OCI-LY1 (cell line): ENCODE measurements around the gene DEPDC1B.

Experiments used
- H2AFZ ChIP-seq: fragments of 200-600 bp; sonication (generic), shearing (Covaris generic); 2 replicates; pipeline ENCODE4 v1.6.0; 2014; ENCODE audit warnings: antibody characterized with exemption, mild to moderate bottlenecking, low read length
- H3F3A ChIP-seq: fragments of 200-600 bp; sonication (generic), shearing (Covaris generic); 2 replicates; pipeline ENCODE4 v1.6.0; 2014; ENCODE audit warnings: mild to moderate bottlenecking, antibody characterized with exemption, low read length, moderate library complexity; ENCODE audit not compliant: insufficient read depth
- H3K27ac ChIP-seq: fragments of 200-600 bp; sonication (generic); 2 replicates; pipeline ENCODE4 v1.5.1; 2014; ENCODE audit warnings: low read length, mixed run types, mild to moderate bottlenecking, low read depth; ENCODE audit not compliant: poor library complexity, severe bottlenecking
- H3K27me3 ChIP-seq: fragments of 200-600 bp; sonication (generic); 2 replicates; pipeline ENCODE4 v1.6.0; 2014; ENCODE audit warnings: antibody characterized with exemption, mild to moderate bottlenecking, low read length, moderate library complexity; ENCODE audit not compliant: insufficient read depth
- H3K36me3 ChIP-seq: fragments of 200-600 bp; sonication (generic); 2 replicates; pipeline ENCODE4 v1.6.1; 2014; ENCODE audit warnings: mild to moderate bottlenecking, antibody characterized with exemption, low read length, moderate library complexity, mixed read lengths; ENCODE audit not compliant: insufficient read depth
- H3K4me1 ChIP-seq: fragments of 200-600 bp; sonication (generic); 2 replicates; pipeline ENCODE4 v1.5.1; 2014; ENCODE audit warnings: mild to moderate bottlenecking, low read length, moderate library complexity; ENCODE audit not compliant: insufficient read depth, severe bottlenecking
- H3K4me2 ChIP-seq: fragments of 200-600 bp; sonication (generic), shearing (Covaris generic); 2 replicates; pipeline ENCODE4 v1.6.1; 2014; ENCODE audit warnings: low read length
- H3K4me3 ChIP-seq: fragments of 200-600 bp; sonication (generic); 2 replicates; pipeline ENCODE4 v1.5.1; 2014; ENCODE audit warnings: low read length, low read depth, mild to moderate bottlenecking, mixed read lengths; ENCODE audit not compliant: poor library complexity, severe bottlenecking
- H3K79me2 ChIP-seq: fragments of 200-600 bp; shearing (Covaris generic); 2 replicates; pipeline ENCODE4 v1.6.1; 2016; ENCODE audit warnings: mixed run types, low read length, mixed read lengths; ENCODE audit not compliant: insufficient read depth
- H3K9ac ChIP-seq: fragments of 200-600 bp; sonication (generic), shearing (Covaris generic); 2 replicates; pipeline ENCODE4 v1.6.1; 2014; ENCODE audit warnings: mild to moderate bottlenecking, low read length, mixed read lengths
- H3K9me2 ChIP-seq: fragments of 200-600 bp; sonication (generic), shearing (Covaris generic); 2 replicates; pipeline ENCODE4 v1.6.1; 2014; ENCODE audit warnings: low read depth, mild to moderate bottlenecking, low read length, mixed read lengths
- H3K9me3 ChIP-seq: fragments of 200-600 bp; shearing (Covaris generic); 2 replicates; pipeline ENCODE4 v1.6.1; 2014; ENCODE audit warnings: low read length, mixed read lengths
- H4K20me1 ChIP-seq: fragments of 200-600 bp; sonication (generic), shearing (Covaris generic); 2 replicates; pipeline ENCODE4 v1.6.0; 2016; ENCODE audit warnings: mild to moderate bottlenecking, low read length; ENCODE audit not compliant: insufficient read depth
- CTCF ChIP-seq: fragments of 200-600 bp; sonication (generic), shearing (Covaris generic); IDR thresholded peaks from 2 replicates; pipeline ENCODE4 v1.5.1; 2017; ENCODE audit warnings: mild to moderate bottlenecking, antibody characterized with exemption, low read length, moderate library complexity, mixed read lengths
- EZH2 ChIP-seq: fragments of 200-600 bp; sonication (generic), shearing (Covaris generic); IDR thresholded peaks from 2 replicates; pipeline ENCODE4 v1.8.0; 2017; ENCODE audit warnings: borderline replicate concordance, mixed run types, mild to moderate bottlenecking, antibody characterized with exemption, low read length, moderate library complexity, mixed read lengths

The DEPDC1B gene

GRCh38 chr5:60727033-60727679, 27.2 kb upstream of the DEPDC1B start:
- Histone ChIP-seq H3K9me3 (no peaks in the 10 kb centered on the region), H3K79me2 (no peaks in the 10 kb centered on the region), H3K4me3 (no peak overlapping the region), H3F3A (no peaks in the 10 kb centered on the region), H3K9me2 (no peaks in the 10 kb centered on the region), H3K4me2 (no peak overlapping the region), H4K20me1 (no peaks in the 10 kb centered on the region), H2AFZ (no peak overlapping the region), H3K27ac (no peak overlapping the region), H3K36me3 (no peaks in the 10 kb centered on the region), H3K4me1 (no peaks in the 10 kb centered on the region), H3K9ac (no peak overlapping the region), H3K27me3 (no peaks in the 10 kb centered on the region)
- no peak for TF ChIP-seq CTCF
- TF ChIP-seq EZH2: no peak

GRCh38 chr5:60724126-60724525, 24.2 kb upstream of the DEPDC1B start:
- H3K9me3 ChIP-seq: no peaks in the 10 kb centered on the region
- H3K4me2 ChIP-seq: no peak overlapping the region
- H3K4me1 ChIP-seq: no peaks in the 10 kb centered on the region
- no peaks in the 10 kb centered on the region for H4K20me1 ChIP-seq
- no peak overlapping the region for H3K27ac ChIP-seq
- H3K79me2 ChIP-seq: no peaks in the 10 kb centered on the region
- no peak overlapping the region for H2AFZ ChIP-seq
- no peaks in the 10 kb centered on the region for H3K9me2 ChIP-seq
- no peak overlapping the region for H3K4me3 ChIP-seq
- no peaks in the 10 kb centered on the region for H3K36me3 ChIP-seq
- no peaks in the 10 kb centered on the region for H3K27me3 ChIP-seq
- no peak for TF ChIP-seq EZH2
- no peak for TF ChIP-seq CTCF
- H3F3A ChIP-seq: no peaks in the 10 kb centered on the region
- no peak overlapping the region for H3K9ac ChIP-seq

GRCh38 chr5:60722416-60722815, 22.4 kb upstream of the DEPDC1B start:
- Histone ChIP-seq H3K9me2 (no peaks in the 10 kb centered on the region), H3K9ac (no peak overlapping the region), H3F3A (no peaks in the 10 kb centered on the region), H3K4me1 (no peaks in the 10 kb centered on the region), H2AFZ (no peak overlapping the region), H3K4me2 (no peak overlapping the region), H3K79me2 (no peaks in the 10 kb centered on the region), H3K27me3 (no peaks in the 10 kb centered on the region), H3K9me3 (no peaks in the 10 kb centered on the region), H3K27ac (no peak overlapping the region), H3K36me3 (no peaks in the 10 kb centered on the region), H3K4me3 (no peak overlapping the region), H4K20me1 (no peaks in the 10 kb centered on the region)
- TF ChIP-seq CTCF: no peak
- TF ChIP-seq EZH2: no peak
